Epithelial cell of proximal tubule (primary cell): ENCODE measurements around the gene PDE4D. TPM values are rescaled to one million over a fixed set of nuclear protein-coding genes. Genes with fewer than 3 reads are reported as not detected.

Source experiments
- DNase-seq: peaks from one replicate; pipeline ENCODE4 v3.0.0-alpha.2; 2011; ENCODE audit warnings: low read depth
- H3K4me3 ChIP-seq: 2 replicates; pipeline ENCODE4 v1.5.1; 2011; ENCODE audit warnings: low read depth, mild to moderate bottlenecking, low read length
- CTCF ChIP-seq: conservative IDR thresholded peaks from 2 replicates; pipeline ENCODE4 v1.5.1; 2012; ENCODE audit warnings: low read depth, mild to moderate bottlenecking, low read length
- total RNA-seq: library from RNA; depleted of rRNA; stranded (reverse); fragments of >200 nt; gene quantifications from 2 replicates; pipeline ENCODE4 v1.2.3, GENCODE V29; 2015

The PDE4D gene
- total RNA-seq, 1 donor from 2014 or later, result 18.4 TPM

- no peak for TF ChIP-seq CTCF
- H3K4me3 ChIP-seq, result no peak overlapping the region
- peak; percentile 94 for DNase-seq
These were observed 349.6 kb downstream of the PDE4D start for GRCh38 chr5:59543821-59544442.

GRCh38 chr5:59542851-59543820, 350.4 kb downstream of the PDE4D start:
- H3K4me3 ChIP-seq, result no peak overlapping the region
- no peak for TF ChIP-seq CTCF
- DNase-seq, result peak; percentile 87

DNA sequence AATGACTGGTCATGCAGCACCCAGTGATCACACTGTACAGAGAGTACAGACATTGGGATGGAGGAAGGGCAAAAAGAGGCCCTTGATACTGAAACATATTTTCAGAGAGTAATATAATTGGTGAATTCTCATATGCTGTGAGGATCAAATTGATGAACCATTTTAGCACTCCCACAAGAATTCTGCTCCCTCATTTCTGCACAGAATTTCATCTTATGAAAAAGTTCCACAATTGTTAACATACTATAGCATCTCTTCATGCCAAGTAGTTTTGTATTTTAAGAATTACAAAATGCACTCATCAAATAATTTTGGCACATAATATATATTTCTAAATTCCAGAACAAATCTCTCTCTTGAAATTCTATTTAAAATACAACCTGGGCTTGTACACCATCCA, 351.2 kb downstream of the PDE4D start:
- no peak for TF ChIP-seq CTCF
- DNase-seq, result no peak
- H3K4me3 ChIP-seq, result no peak overlapping the region

- no peak for DNase-seq
- TF ChIP-seq CTCF, result no peak
- no peak overlapping the region for H3K4me3 ChIP-seq
These were observed 353.2 kb downstream of the PDE4D start for GRCh38 chr5:59540366-59540765.

GRCh38 chr5:59538750-59539121, 354.8 kb downstream of the PDE4D start:
- DNase-seq, result no peak
- H3K4me3 ChIP-seq, result no peak overlapping the region
- TF ChIP-seq CTCF, result no peak

- TF ChIP-seq CTCF, result no peak
- DNase-seq, result no peak
- H3K4me3 ChIP-seq, result no peak overlapping the region
These were observed 355.4 kb downstream of the PDE4D start for GRCh38 chr5:59537961-59538749.
